ENCODE data around the gene FARS2. TPM values are rescaled to one million over a fixed set of nuclear protein-coding genes. Genes with fewer than 3 reads are reported as not detected.

Gene FARS2
- total and polyA plus RNA-seq, 2 experiments from 2014 or later, result 9.9 to 15.4 TPM

DNA sequence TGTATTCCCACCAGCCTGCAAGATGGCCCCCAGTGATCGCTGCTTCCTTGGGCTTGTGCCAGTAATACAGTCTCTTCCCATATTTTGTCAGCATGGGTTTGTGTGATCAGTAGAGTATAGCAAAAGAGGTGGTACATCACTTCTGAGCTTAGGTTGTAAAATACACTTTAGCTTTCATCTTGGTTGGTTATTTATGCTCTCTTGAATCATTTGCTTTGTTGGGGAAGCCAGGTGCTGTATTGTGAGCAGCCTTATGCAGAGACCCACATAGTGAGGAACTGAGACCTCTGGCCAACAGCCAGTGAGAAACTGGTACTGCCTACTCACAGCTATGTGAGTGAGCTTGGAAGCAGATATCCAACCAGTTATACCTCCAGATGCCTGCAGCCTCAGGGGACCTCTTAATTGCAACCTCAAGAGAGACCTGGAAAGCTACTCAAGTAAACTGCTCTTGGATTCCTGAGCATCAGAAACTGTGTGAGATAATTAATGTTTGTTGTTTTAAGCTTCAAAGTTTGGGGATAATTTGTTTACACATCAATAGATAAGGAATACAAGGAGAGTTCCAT is 229.3 kb downstream of the FARS2 start:
- Histone ChIP-seq H4K20me1 (ENCODE audit: insufficient read depth, poor library complexity, severe bottlenecking) (no peaks in the 10 kb centered on the region), H3K4me2 (no peak overlapping the region), H3K36me3 (replicated peaks; ENCODE audit: insufficient read depth, low read depth) (no peaks in the 10 kb centered on the region), H3K4me3 (no peak overlapping the region), H3K27ac (no peak overlapping the region), H3K79me2 (no peaks in the 10 kb centered on the region), H3K27me3 (no peaks in the 10 kb centered on the region), H3K9me3 (ENCODE audit: low read depth) (no peaks in the 10 kb centered on the region), H3K9me2 (replicated peaks; ENCODE audit: insufficient read depth) (no peaks in the 10 kb centered on the region), H2AFZ (no peak overlapping the region), H3K4me1 (ENCODE audit: insufficient read depth) (no peaks in the 10 kb centered on the region)
- no peak for TF ChIP-seq EZH2phosphoT487 (IDR thresholded peaks at IDR 0.05; ENCODE audit: low read depth, severe bottlenecking, unreplicated experiment)
- no peak for TF ChIP-seq EZH2 (IDR thresholded peaks at IDR 0.05; ENCODE audit: borderline replicate concordance)
- TF ChIP-seq, protein P1, sequence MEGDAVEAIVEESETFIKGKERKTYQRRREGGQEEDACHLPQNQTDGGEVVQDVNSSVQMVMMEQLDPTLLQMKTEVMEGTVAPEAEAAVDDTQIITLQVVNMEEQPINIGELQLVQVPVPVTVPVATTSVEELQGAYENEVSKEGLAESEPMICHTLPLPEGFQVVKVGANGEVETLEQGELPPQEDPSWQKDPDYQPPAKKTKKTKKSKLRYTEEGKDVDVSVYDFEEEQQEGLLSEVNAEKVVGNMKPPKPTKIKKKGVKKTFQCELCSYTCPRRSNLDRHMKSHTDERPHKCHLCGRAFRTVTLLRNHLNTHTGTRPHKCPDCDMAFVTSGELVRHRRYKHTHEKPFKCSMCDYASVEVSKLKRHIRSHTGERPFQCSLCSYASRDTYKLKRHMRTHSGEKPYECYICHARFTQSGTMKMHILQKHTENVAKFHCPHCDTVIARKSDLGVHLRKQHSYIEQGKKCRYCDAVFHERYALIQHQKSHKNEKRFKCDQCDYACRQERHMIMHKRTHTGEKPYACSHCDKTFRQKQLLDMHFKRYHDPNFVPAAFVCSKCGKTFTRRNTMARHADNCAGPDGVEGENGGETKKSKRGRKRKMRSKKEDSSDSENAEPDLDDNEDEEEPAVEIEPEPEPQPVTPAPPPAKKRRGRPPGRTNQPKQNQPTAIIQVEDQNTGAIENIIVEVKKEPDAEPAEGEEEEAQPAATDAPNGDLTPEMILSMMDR (IDR thresholded peaks at IDR 0.05; ENCODE audit: poor library complexity), result no peak
- 97% methylated on average over 1 of the region's 1 CpG for WGBS (ENCODE audit: low lambda C conversion rate, missing lambda C conversion rate)
- no peak for DNase-seq (ENCODE audit: low spot score)

DNA sequence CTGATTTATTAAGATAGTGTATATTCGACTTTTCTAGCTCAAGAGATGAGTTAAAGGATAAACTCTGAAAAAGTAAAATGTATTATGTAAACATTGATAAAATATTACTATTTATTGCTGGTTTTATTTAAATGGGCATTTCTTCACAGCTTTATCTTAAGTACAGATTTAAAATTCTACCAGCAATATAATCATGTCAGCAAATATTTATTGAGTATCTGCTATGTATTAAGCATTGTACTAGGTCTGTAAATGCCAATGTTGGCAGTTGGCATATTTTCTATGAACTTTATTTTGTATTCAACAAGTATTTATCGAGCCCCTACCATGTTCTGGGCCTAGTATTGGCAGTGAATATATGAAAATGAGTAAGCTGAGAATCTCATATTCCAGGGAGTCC is 231.0 kb downstream of the FARS2 start:
- WGBS (ENCODE audit: low lambda C conversion rate, missing lambda C conversion rate), result 88% methylated on average over 2 of the region's 2 CpGs
- Histone ChIP-seq H3K27me3 (no peaks in the 10 kb centered on the region), H3K27ac (no peak overlapping the region), H3K4me3 (no peak overlapping the region), H3K4me2 (no peak overlapping the region), H3K9me2 (replicated peaks; ENCODE audit: insufficient read depth) (no peaks in the 10 kb centered on the region), H3K4me1 (ENCODE audit: insufficient read depth) (no peaks in the 10 kb centered on the region), H4K20me1 (ENCODE audit: insufficient read depth, poor library complexity, severe bottlenecking) (no peaks in the 10 kb centered on the region), H3K9me3 (ENCODE audit: low read depth) (no peaks in the 10 kb centered on the region), H3K79me2 (no peaks in the 10 kb centered on the region), H2AFZ (no peak overlapping the region), H3K36me3 (replicated peaks; ENCODE audit: insufficient read depth, low read depth) (no peaks in the 10 kb centered on the region)
- TF ChIP-seq, protein P1 (IDR thresholded peaks at IDR 0.05; ENCODE audit: poor library complexity), result no peak
- no peak for TF ChIP-seq EZH2 (IDR thresholded peaks at IDR 0.05; ENCODE audit: borderline replicate concordance)
- no peak for TF ChIP-seq EZH2phosphoT487 (IDR thresholded peaks at IDR 0.05; ENCODE audit: low read depth, severe bottlenecking, unreplicated experiment)
- no peak for DNase-seq (ENCODE audit: low spot score)

DNA sequence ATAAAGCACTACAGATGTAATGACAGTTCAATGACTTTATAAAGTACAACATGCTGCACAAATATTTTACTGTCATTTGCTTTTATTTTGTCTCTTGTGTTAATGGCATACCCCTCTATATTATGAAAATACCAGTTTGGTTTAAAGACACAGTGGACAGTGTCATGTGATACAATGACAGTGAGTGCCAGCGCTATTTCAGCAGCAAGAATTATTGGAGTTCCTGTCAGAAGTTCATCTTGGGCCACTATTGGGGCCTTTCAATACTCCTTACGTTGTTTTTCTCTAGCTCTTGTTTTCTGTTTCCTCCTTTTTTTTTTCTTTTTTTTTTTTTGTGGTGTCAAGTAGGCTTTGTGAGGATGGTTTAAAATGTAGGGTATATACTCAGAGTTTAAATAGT is 232.5 kb downstream of the FARS2 start:
- 98% methylated on average over 2 of the region's 2 CpGs for WGBS (ENCODE audit: low lambda C conversion rate, missing lambda C conversion rate)
- H3K27ac ChIP-seq, result no peak overlapping the region
- H3K79me2 ChIP-seq, result no peaks in the 10 kb centered on the region
- H3K27me3 ChIP-seq, result no peaks in the 10 kb centered on the region
- TF ChIP-seq, protein P1 (IDR thresholded peaks at IDR 0.05; ENCODE audit: poor library complexity), result no peak
- no peak for TF ChIP-seq EZH2 (IDR thresholded peaks at IDR 0.05; ENCODE audit: borderline replicate concordance)
- H3K36me3 ChIP-seq (replicated peaks; ENCODE audit: insufficient read depth, low read depth), result no peaks in the 10 kb centered on the region
- H3K4me3 ChIP-seq, result no peak overlapping the region
- H2AFZ ChIP-seq, result no peak overlapping the region
- no peaks in the 10 kb centered on the region for H4K20me1 ChIP-seq (ENCODE audit: insufficient read depth, poor library complexity, severe bottlenecking)
- no peaks in the 10 kb centered on the region for H3K4me1 ChIP-seq (ENCODE audit: insufficient read depth)
- no peaks in the 10 kb centered on the region for H3K9me3 ChIP-seq (ENCODE audit: low read depth)
- no peak for DNase-seq (ENCODE audit: low spot score)
- no peaks in the 10 kb centered on the region for H3K9me2 ChIP-seq (replicated peaks; ENCODE audit: insufficient read depth)
- no peak overlapping the region for H3K4me2 ChIP-seq

Measured in hepatocyte (in vitro differentiated cells).